ENCODE results near the gene GRM7. TPM values are rescaled to one million over a fixed set of nuclear protein-coding genes. Genes with fewer than 3 reads are reported as not detected.

The GRM7 gene
- total and polyA plus RNA-seq, 2 experiments from 2014 or later: 1.7 to 2.7 TPM

GRCh38 chr3:7254251-7254650, 393.3 kb downstream of the GRM7 start:
- no peaks in the 10 kb centered on the region for H4K20me1 ChIP-seq (ENCODE audit: insufficient read depth, poor library complexity, severe bottlenecking)
- no peaks in the 10 kb centered on the region for H3K9me3 ChIP-seq (ENCODE audit: low read depth)
- no peak overlapping the region for H3K27ac ChIP-seq
- H3K36me3 ChIP-seq (replicated peaks; ENCODE audit: insufficient read depth, low read depth): no peaks in the 10 kb centered on the region
- peak overlapping the region; percentile 23 for H2AFZ ChIP-seq
- H3K4me3 ChIP-seq: no peak overlapping the region
- no peak for TF ChIP-seq EZH2 (IDR thresholded peaks at IDR 0.05; ENCODE audit: borderline replicate concordance)
- no peak for DNase-seq (ENCODE audit: low spot score)
- 46% methylated on average over 2 of the region's 2 CpGs for WGBS (ENCODE audit: low lambda C conversion rate, missing lambda C conversion rate)
- H3K27me3 ChIP-seq: no peaks in the 10 kb centered on the region
- no peaks in the 10 kb centered on the region for H3K4me1 ChIP-seq (ENCODE audit: insufficient read depth)
- H3K4me2 ChIP-seq: no peak overlapping the region
- H3K79me2 ChIP-seq: no peaks in the 10 kb centered on the region
- H3K9me2 ChIP-seq (replicated peaks; ENCODE audit: insufficient read depth): no peaks in the 10 kb centered on the region

- no peaks in the 10 kb centered on the region for H3K36me3 ChIP-seq (replicated peaks; ENCODE audit: insufficient read depth, low read depth)
- H3K4me1 ChIP-seq (ENCODE audit: insufficient read depth): no peaks in the 10 kb centered on the region
- no peak overlapping the region for H2AFZ ChIP-seq
- H3K9me3 ChIP-seq (ENCODE audit: low read depth): no peaks in the 10 kb centered on the region
- H3K27me3 ChIP-seq: no peaks in the 10 kb centered on the region
- H3K4me3 ChIP-seq: no peak overlapping the region
- no peaks in the 10 kb centered on the region for H4K20me1 ChIP-seq (ENCODE audit: insufficient read depth, poor library complexity, severe bottlenecking)
- DNase-seq (ENCODE audit: low spot score): no peak
- no peak for TF ChIP-seq EZH2phosphoT487 (IDR thresholded peaks at IDR 0.05; ENCODE audit: low read depth, severe bottlenecking, unreplicated experiment)
- TF ChIP-seq EZH2 (IDR thresholded peaks at IDR 0.05; ENCODE audit: borderline replicate concordance): no peak
- no peak for TF ChIP-seq CTCF (IDR thresholded peaks at IDR 0.05; ENCODE audit: poor library complexity)
- H3K79me2 ChIP-seq: no peaks in the 10 kb centered on the region
- no peak overlapping the region for H3K27ac ChIP-seq
- no peaks in the 10 kb centered on the region for H3K9me2 ChIP-seq (replicated peaks; ENCODE audit: insufficient read depth)
- no peak overlapping the region for H3K4me2 ChIP-seq
- 84% methylated on average over 1 of the region's 1 CpG for WGBS (ENCODE audit: low lambda C conversion rate, missing lambda C conversion rate)
These were observed 400.1 kb downstream of the GRM7 start for GRCh38 chr3:7260975-7261374.

- Histone ChIP-seq H4K20me1 (ENCODE audit: insufficient read depth, poor library complexity, severe bottlenecking) (no peaks in the 10 kb centered on the region), H2AFZ (no peak overlapping the region), H3K27me3 (no peaks in the 10 kb centered on the region), H3K79me2 (no peaks in the 10 kb centered on the region), H3K27ac (no peak overlapping the region), H3K4me2 (no peak overlapping the region), H3K4me3 (no peak overlapping the region), H3K9me2 (replicated peaks; ENCODE audit: insufficient read depth) (no peaks in the 10 kb centered on the region), H3K4me1 (ENCODE audit: insufficient read depth) (no peaks in the 10 kb centered on the region), H3K36me3 (replicated peaks; ENCODE audit: insufficient read depth, low read depth) (no peaks in the 10 kb centered on the region), H3K9me3 (ENCODE audit: low read depth) (no peaks in the 10 kb centered on the region)
- TF ChIP-seq EZH2phosphoT487 (IDR thresholded peaks at IDR 0.05; ENCODE audit: low read depth, severe bottlenecking, unreplicated experiment): no peak
- no peak for TF ChIP-seq EZH2 (IDR thresholded peaks at IDR 0.05; ENCODE audit: borderline replicate concordance)
- no peak for TF ChIP-seq CTCF (IDR thresholded peaks at IDR 0.05; ENCODE audit: poor library complexity)
- DNase-seq (ENCODE audit: low spot score): no peak
- 95% methylated on average over 13 of the region's 13 CpGs for WGBS (ENCODE audit: low lambda C conversion rate, missing lambda C conversion rate)
These were observed 402.7 kb downstream of the GRM7 start for GRCh38 chr3:7263347-7264195.

- H3K27me3 ChIP-seq: no peaks in the 10 kb centered on the region
- no peak overlapping the region for H3K27ac ChIP-seq
- no peak for DNase-seq (ENCODE audit: low spot score)
- no peak overlapping the region for H3K4me2 ChIP-seq
- 93% methylated on average over 4 of the region's 4 CpGs for whole genome bisulfite sequencing (ENCODE audit: low lambda C conversion rate, missing lambda C conversion rate)
- no peaks in the 10 kb centered on the region for H3K4me1 ChIP-seq (ENCODE audit: insufficient read depth)
- no peaks in the 10 kb centered on the region for H3K9me3 ChIP-seq (ENCODE audit: low read depth)
- H3K9me2 ChIP-seq (replicated peaks; ENCODE audit: insufficient read depth): no peaks in the 10 kb centered on the region
- H3K4me3 ChIP-seq: no peak overlapping the region
- H4K20me1 ChIP-seq (ENCODE audit: insufficient read depth, poor library complexity, severe bottlenecking): no peaks in the 10 kb centered on the region
- no peak overlapping the region for H2AFZ ChIP-seq
- H3K79me2 ChIP-seq: no peaks in the 10 kb centered on the region
- H3K36me3 ChIP-seq (replicated peaks; ENCODE audit: insufficient read depth, low read depth): no peaks in the 10 kb centered on the region
- no peak for TF ChIP-seq CTCF (IDR thresholded peaks at IDR 0.05; ENCODE audit: poor library complexity)
- TF ChIP-seq EZH2phosphoT487 (IDR thresholded peaks at IDR 0.05; ENCODE audit: low read depth, severe bottlenecking, unreplicated experiment): no peak
- no peak for TF ChIP-seq EZH2 (IDR thresholded peaks at IDR 0.05; ENCODE audit: borderline replicate concordance)
These were observed 403.2 kb downstream of the GRM7 start for GRCh38 chr3:7264196-7264526.
